ENCODE data around the gene TTBK1. TPM values are rescaled to one million over a fixed set of nuclear protein-coding genes. Genes with fewer than 3 reads are reported as not detected.
"Not testable (repeated sequence)": the region's sequence is repeated elsewhere in the genome, so short reads cannot be mapped to it uniquely, and the experiment has no call there.

The TTBK1 gene
- total RNA-seq, 2 experiments from 2014 or later: 0.30 TPM

DNA sequence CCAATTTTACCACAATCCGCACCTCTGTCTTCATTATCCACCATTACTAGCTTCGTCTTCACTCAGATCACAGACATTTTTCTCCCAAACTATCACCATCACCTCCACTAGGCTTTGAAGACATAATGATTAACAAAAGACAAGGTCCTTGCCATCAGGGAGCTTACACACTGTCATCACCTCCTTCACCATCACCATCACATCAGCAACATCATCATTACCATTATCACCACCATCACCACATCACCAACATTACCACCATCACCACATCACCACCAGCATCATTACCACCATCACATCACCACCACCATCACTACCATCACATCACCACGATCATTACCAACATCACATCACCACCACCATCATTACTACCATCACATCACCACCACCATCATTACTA is 50.4 kb downstream of the TTBK1 start:
- Mint-ChIP-seq H3K9me3 (no peaks in the 10 kb centered on the region), H3K36me3 (ENCODE audit: low read depth) (no peaks in the 10 kb centered on the region), H3K27ac (no peak overlapping the region), H3K27me3 (peaks cover 10% of the 10 kb centered on the region), H3K4me3 (no peak overlapping the region), H3K4me1 (no peaks in the 10 kb centered on the region)
- CTCF ChIA-PET: interaction anchor here (1.1 kb wide), 1 partner anchor 207 kb away, joined by 4 read pairs; no protein-coding TSS in a partner anchor
- no peak for DNase-seq
- POLR2A ChIA-PET: no interaction called here

DNA sequence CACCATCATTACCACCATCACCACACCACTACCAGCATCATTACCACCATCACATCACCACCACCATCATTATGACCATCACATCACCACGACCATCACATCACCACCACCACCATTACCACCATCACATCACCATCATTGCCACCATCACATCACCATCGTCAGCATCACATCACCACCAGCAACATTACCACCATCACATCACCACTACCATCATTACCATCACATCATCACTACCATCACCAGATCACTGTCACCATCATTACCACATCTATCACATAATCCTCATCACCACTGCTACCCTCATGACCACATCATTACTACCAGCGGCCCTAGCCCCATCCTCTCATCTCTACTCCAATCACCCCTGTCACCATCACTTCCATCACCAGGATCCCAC is 51.3 kb downstream of the TTBK1 start:
- H3K27ac Mint-ChIP-seq: no peak overlapping the region
- H3K4me3 Mint-ChIP-seq: no peak overlapping the region
- ChIA-PET POLR2A (no interaction called here), CTCF (no interaction called here)
- no peaks in the 10 kb centered on the region for H3K36me3 Mint-ChIP-seq (ENCODE audit: low read depth)
- no peaks in the 10 kb centered on the region for H3K9me3 Mint-ChIP-seq
- no peak for DNase-seq
- peaks cover 15% of the 10 kb centered on the region for H3K27me3 Mint-ChIP-seq
- no peaks in the 10 kb centered on the region for H3K4me1 Mint-ChIP-seq

DNA sequence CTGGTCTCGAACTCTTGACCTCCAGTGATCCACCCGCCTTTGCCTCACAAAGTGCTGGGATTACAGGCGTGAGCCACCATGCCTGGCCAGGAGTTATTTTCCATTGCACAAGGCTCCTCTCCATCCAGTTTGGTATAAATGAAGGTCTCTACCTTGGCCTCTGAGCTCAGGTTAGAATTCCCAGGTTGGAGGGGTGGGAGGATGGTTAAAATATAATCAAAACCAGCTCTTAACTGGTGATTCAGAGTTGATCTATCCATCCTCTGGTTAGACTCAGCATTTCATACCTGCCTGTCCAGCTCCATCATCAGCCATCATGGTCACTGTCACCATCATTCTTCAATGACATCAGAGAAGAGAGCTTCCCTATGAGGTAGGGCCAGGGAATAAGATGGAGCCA is 52.2 kb downstream of the TTBK1 start:
- CTCF ChIA-PET: interaction anchor here (2.9 kb wide), 1 partner anchor 13 kb away, joined by 13 read pairs; the partner anchor contains the start of gene CRIP3
- no peak overlapping the region for H3K27ac Mint-ChIP-seq
- H3K4me1 Mint-ChIP-seq: peaks cover 3% of the 10 kb centered on the region
- H3K9me3 Mint-ChIP-seq: no peaks in the 10 kb centered on the region
- POLR2A ChIA-PET: no interaction called here
- H3K27me3 Mint-ChIP-seq: peaks cover 22% of the 10 kb centered on the region
- H3K4me3 Mint-ChIP-seq: no peak overlapping the region
- DNase-seq: no peak
- no peaks in the 10 kb centered on the region for H3K36me3 Mint-ChIP-seq (ENCODE audit: low read depth)

DNA sequence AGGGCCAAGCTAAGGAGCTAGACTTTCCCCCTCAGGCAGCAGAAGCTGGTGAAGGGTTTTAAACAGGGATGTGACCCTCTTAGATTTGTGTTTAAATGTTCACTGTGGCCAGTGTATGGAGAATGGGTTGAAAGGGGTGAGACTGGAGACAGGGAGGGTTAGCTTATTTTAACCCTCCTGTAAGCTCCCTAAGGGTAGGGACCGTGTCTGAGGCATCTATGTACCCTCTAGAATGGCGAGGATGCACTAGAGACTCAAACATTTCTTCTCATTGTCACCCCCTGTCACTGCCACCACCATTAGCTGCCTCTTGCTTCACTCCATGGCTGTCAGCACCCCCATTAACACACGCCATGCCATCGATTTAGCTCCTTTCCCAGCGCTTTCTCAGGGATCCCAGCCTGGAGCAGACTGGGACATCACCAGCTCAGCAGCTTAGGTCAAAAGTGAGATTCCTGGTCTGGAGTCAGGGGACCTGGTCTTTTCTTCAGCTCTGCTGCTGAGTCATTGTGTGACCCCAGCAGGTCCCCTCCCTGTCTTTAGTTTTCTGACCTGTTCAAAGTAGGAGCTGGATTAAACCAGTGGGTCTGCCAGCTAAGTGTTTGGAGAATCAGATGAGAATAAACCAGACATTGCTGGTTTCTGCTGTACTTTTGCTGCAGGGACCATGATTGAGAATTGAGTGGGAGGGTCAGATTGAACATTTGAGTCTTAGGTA is 53.7 kb downstream of the TTBK1 start:
- H3K27me3 Mint-ChIP-seq: peaks cover 24% of the 10 kb centered on the region
- no peaks in the 10 kb centered on the region for H3K36me3 Mint-ChIP-seq (ENCODE audit: low read depth)
- H3K4me3 Mint-ChIP-seq: no peak overlapping the region
- CTCF ChIA-PET: interaction anchor here (1.3 to 2.9 kb wide), 2 partner anchors 11 to 97 kb away, joined by 4 to 13 read pairs; partner anchors contain the start of gene CRIP3
- H3K9me3 Mint-ChIP-seq: no peaks in the 10 kb centered on the region
- POLR2A ChIA-PET: interaction anchor here (0.6 to 1.4 kb wide), 3 partner anchors 12 to 40 kb away, joined by 3 to 4 read pairs (median 3); partner anchors contain the start of gene CRIP3
- peaks cover 3% of the 10 kb centered on the region for H3K4me1 Mint-ChIP-seq
- no peak overlapping the region for H3K27ac Mint-ChIP-seq
- no peak for DNase-seq

- H3K4me3 Mint-ChIP-seq: no peak within 1 kb of the TSS
- POLR2A ChIA-PET: interaction anchor here (1.4 kb wide), 1 partner anchor 11 kb away, joined by 4 read pairs; the partner anchor contains the start of gene CRIP3
- peaks cover 24% of the 10 kb centered on the region for H3K27me3 Mint-ChIP-seq
- H3K36me3 Mint-ChIP-seq (ENCODE audit: low read depth): no peaks in the 10 kb centered on the region
- peaks cover 3% of the 10 kb centered on the region for H3K4me1 Mint-ChIP-seq
- H3K27ac Mint-ChIP-seq: no peak within 1 kb of the TSS
- H3K9me3 Mint-ChIP-seq: no peaks in the 10 kb centered on the region
- DNase-seq: no peak
- CTCF ChIA-PET: interaction anchor here (1.0 to 2.9 kb wide), 2 partner anchors 10 to 24 kb away, joined by 3 to 13 read pairs; partner anchors contain the start of gene CRIP3
These were observed 54.6 kb downstream of the TTBK1 start, which contains the start of gene SLC22A7 for GRCh38 chr6:43297644-43298564. Gene SLC22A7, plus strand, starts transcription at chr6:43298260. Its CDS starts 99 bp downstream, at chr6:43298359.

GRCh38 chr6:43298565-43299337 is 55.5 kb downstream of the TTBK1 start:
- DNase-seq: no peak
- H3K27ac Mint-ChIP-seq: no peak overlapping the region
- peaks cover 3% of the 10 kb centered on the region for H3K4me1 Mint-ChIP-seq
- H3K4me3 Mint-ChIP-seq: no peak overlapping the region
- ChIA-PET POLR2A (no interaction called here), CTCF (no interaction called here)
- H3K27me3 Mint-ChIP-seq: peaks cover 24% of the 10 kb centered on the region
- H3K9me3 Mint-ChIP-seq: no peaks in the 10 kb centered on the region
- no peaks in the 10 kb centered on the region for H3K36me3 Mint-ChIP-seq (ENCODE audit: low read depth)

DNA sequence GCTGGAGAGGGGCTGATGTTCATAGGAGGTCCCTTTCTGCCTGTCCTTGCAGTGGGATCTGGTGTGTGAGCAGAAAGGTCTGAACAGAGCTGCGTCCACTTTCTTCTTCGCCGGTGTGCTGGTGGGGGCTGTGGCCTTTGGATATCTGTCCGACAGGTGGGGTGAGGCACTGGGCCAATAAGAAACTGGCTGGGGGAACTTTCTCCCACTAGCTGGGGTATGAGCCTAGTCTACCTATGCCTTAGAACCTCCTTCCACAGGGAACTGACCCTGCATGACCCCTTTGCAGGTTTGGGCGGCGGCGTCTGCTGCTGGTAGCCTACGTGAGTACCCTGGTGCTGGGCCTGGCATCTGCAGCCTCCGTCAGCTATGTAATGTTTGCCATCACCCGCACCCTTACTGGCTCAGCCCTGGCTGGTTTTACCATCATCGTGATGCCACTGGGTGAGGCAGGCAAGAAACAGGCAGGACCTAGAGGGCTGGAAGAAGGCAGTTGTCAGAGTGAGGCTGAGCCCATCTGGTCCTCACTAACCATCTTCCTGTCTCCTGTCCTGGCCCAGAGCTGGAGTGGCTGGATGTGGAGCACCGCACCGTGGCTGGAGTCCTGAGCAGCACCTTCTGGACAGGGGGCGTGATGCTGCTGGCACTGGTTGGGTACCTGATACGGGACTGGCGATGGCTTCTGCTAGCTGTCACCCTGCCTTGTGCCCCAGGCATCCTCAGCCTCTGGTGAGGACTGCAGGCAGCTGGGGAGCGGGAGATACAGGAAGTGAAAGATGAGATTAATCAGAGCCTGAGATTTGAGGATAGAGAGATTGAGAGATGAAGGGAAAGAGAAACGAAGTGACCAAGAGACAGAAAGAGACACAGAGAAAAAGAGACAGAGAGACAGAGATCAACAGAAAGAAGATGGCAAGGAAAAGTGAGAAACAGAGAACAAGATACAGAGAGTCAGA is 56.3 kb downstream of the TTBK1 start:
- H3K9me3 Mint-ChIP-seq: no peaks in the 10 kb centered on the region
- peaks cover 24% of the 10 kb centered on the region for H3K27me3 Mint-ChIP-seq
- H3K4me1 Mint-ChIP-seq: peaks cover 3% of the 10 kb centered on the region
- POLR2A ChIA-PET: no interaction called here
- CTCF ChIA-PET: no interaction called here
- no peak for DNase-seq
- no peak overlapping the region for H3K4me3 Mint-ChIP-seq
- no peaks in the 10 kb centered on the region for H3K36me3 Mint-ChIP-seq (ENCODE audit: low read depth)
- H3K27ac Mint-ChIP-seq: no peak overlapping the region

DNA sequence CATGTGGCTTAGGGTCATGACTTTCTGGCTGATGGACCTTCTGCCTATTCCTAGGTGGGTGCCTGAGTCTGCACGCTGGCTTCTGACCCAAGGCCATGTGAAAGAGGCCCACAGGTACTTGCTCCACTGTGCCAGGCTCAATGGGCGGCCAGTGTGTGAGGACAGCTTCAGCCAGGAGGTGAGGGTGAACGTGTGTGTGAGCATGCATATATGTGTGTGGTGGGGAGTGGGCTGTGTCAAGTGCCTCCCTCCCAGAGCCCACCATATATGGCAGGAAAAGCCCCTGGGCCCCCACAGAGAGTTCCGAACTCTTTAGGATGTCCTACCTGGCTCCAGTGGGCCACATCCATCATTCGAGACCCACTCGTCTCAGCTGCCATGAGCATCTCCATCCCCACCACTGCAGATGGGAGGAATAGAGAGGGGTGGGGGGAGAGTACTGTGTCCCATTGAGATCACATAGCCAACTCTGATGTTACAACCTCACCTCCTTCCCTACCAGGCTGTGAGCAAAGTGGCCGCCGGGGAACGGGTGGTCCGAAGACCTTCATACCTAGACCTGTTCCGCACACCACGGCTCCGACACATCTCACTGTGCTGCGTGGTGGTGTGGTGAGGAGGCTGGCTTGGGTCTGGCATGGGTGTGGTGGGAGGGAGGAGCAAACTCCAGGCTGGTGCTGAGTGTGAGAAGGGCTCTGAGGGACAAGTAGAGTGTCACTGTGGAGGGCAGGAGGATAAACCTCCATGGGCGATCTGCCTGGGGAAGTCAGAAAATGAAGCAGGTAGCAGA is 58.0 kb downstream of the TTBK1 start:
- CTCF ChIA-PET: no interaction called here
- POLR2A ChIA-PET: no interaction called here
- peaks cover 3% of the 10 kb centered on the region for H3K4me1 Mint-ChIP-seq
- DNase-seq: no peak
- no peak overlapping the region for H3K4me3 Mint-ChIP-seq
- H3K27me3 Mint-ChIP-seq: peaks cover 24% of the 10 kb centered on the region
- no peak overlapping the region for H3K27ac Mint-ChIP-seq
- no peaks in the 10 kb centered on the region for H3K9me3 Mint-ChIP-seq
- no peaks in the 10 kb centered on the region for H3K36me3 Mint-ChIP-seq (ENCODE audit: low read depth)

DNA sequence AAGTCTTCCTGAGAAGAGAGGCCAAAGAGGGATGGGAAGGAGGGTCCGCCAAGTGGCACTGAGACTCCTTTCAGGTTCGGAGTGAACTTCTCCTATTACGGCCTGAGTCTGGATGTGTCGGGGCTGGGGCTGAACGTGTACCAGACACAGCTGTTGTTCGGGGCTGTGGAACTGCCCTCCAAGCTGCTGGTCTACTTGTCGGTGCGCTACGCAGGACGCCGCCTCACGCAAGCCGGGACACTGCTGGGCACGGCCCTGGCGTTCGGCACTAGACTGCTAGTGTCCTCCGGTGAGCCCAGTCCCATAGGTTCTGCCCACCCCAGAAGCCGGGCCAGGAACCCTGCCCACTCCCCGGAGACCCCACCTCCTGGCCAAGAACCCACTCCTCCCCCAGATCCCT is 58.8 kb downstream of the TTBK1 start:
- Mint-ChIP-seq H3K4me1 (peaks cover 3% of the 10 kb centered on the region), H3K27ac (no peak overlapping the region), H3K27me3 (peaks cover 17% of the 10 kb centered on the region), H3K9me3 (no peaks in the 10 kb centered on the region), H3K36me3 (ENCODE audit: low read depth) (no peaks in the 10 kb centered on the region), H3K4me3 (no peak overlapping the region)
- no peak for DNase-seq
- CTCF ChIA-PET: no interaction called here
- POLR2A ChIA-PET: no interaction called here

DNA sequence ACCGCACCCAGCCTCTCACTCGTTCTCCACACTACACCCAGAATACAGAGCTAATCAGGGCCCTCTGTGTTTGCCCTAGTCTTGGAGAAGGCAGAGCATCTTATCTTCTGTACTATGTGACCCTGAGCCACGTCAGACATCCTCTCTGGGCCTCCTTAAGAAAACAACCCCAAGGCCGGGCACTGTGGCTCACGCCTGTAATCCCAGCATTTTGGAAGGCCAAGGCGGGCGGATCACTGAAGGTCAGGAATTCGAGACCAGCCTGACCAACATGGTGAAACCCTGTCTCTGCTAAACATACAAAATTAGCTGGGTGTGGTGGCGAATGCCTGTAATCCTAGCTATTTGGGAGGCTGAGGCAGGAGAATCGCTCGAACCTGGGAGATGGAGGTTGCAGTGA is 59.7 kb downstream of the TTBK1 start:
- CTCF ChIA-PET: interaction anchor here (0.9 kb wide), 1 partner anchor 193 kb away, joined by 3 read pairs; no protein-coding TSS in a partner anchor
- H3K27ac Mint-ChIP-seq; H3K36me3 Mint-ChIP-seq (ENCODE audit: low read depth); H3K4me3 Mint-ChIP-seq; H3K4me1 Mint-ChIP-seq; H3K9me3 Mint-ChIP-seq; POLR2A ChIA-PET; DNase-seq: not testable (repeated sequence)
- peaks cover 17% of the 10 kb centered on the region for H3K27me3 Mint-ChIP-seq

DNA sequence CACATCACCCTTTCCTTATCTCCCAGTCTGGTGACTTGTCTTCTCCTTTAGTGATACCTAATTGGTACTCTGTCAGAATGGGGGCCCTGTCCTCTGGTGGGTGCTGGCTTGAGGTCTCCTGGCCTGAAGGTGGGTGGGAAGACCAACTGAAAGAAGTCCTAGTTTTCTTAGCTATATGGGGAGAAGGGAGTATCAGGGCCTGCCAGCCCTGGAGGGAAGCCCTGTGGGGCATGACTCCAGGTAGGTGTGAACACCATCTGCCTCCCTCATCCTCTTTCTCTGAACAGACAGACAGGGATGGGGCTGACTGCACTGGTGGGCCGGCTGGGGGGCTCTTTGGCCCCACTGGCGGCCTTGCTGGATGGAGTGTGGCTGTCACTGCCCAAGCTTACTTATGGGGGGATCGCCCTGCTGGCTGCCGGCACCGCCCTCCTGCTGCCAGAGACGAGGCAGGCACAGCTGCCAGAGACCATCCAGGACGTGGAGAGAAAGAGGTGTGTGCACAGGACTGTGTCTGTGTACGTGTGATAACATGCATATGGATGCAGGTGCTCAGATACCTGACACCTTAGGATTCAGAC is 60.6 kb downstream of the TTBK1 start:
- Mint-ChIP-seq H3K27me3 (peaks cover 15% of the 10 kb centered on the region), H3K4me1 (peaks cover 8% of the 10 kb centered on the region), H3K27ac (no peak overlapping the region), H3K4me3 (no peak overlapping the region), H3K36me3 (ENCODE audit: low read depth) (no peaks in the 10 kb centered on the region), H3K9me3 (no peaks in the 10 kb centered on the region)
- DNase-seq: no peak
- CTCF ChIA-PET: interaction anchor here (0.6 to 0.9 kb wide), 2 partner anchors 19 to 192 kb away, joined by 3 read pairs; no protein-coding TSS in a partner anchor
- POLR2A ChIA-PET: no interaction called here

Measured in activated CD4-positive, alpha-beta memory T cell treated with anti-CD3 and anti-CD28 coated beads, Interleukin-2, amount 10 ng/mL, durations not matched to agents 7 days and 5 days (primary cell).